Measurements from ENCODE around the gene GNG12.

The GNG12 gene

GRCh38 chr1:67791261-67791660, 42.0 kb downstream of the GNG12 start:
- H3K27me3 ChIP-seq (ENCODE audit: low read length): no peaks in the 10 kb centered on the region
- no peaks in the 10 kb centered on the region for H3K9me3 ChIP-seq (ENCODE audit: insufficient read depth, low read length)
- no peaks in the 10 kb centered on the region for H4K20me1 ChIP-seq (ENCODE audit: low read depth, low read length)
- H2AFZ ChIP-seq (ENCODE audit: low read depth, low read length, severe bottlenecking): no peak overlapping the region
- H3K36me3 ChIP-seq (ENCODE audit: low read length): no peaks in the 10 kb centered on the region
- no peaks in the 10 kb centered on the region for H3K79me2 ChIP-seq (ENCODE audit: insufficient read depth, low read length)
- no peaks in the 10 kb centered on the region for H3K9me2 ChIP-seq (replicated peaks; ENCODE audit: insufficient read depth, low read length)
- H3K4me2 ChIP-seq (ENCODE audit: low read depth, low read length, poor library complexity, severe bottlenecking): no peak overlapping the region
- H3K27ac ChIP-seq (ENCODE audit: low read depth, low read length): no peak overlapping the region
- H3K9ac ChIP-seq (ENCODE audit: low read length): no peak overlapping the region
- H3F3A ChIP-seq (ENCODE audit: insufficient read depth): no peaks in the 10 kb centered on the region
- no peak for TF ChIP-seq EZH2phosphoT487 (conservative IDR thresholded peaks at IDR 0.05; ENCODE audit: low read length)
- no peak for TF ChIP-seq CTCF (IDR thresholded peaks at IDR 0.05; ENCODE audit: insufficient read depth, low read length, poor library complexity, severe bottlenecking)
- no peak overlapping the region for H3K4me3 ChIP-seq (ENCODE audit: insufficient read depth, low read length, poor library complexity, severe bottlenecking)

- H3K27me3 ChIP-seq (ENCODE audit: low read length): no peaks in the 10 kb centered on the region
- no peak overlapping the region for H3K9ac ChIP-seq (ENCODE audit: low read length)
- H3K9me2 ChIP-seq (replicated peaks; ENCODE audit: insufficient read depth, low read length): no peaks in the 10 kb centered on the region
- no peak overlapping the region for H3K4me2 ChIP-seq (ENCODE audit: low read depth, low read length, poor library complexity, severe bottlenecking)
- no peak overlapping the region for H3K4me3 ChIP-seq (ENCODE audit: insufficient read depth, low read length, poor library complexity, severe bottlenecking)
- no peaks in the 10 kb centered on the region for H3F3A ChIP-seq (ENCODE audit: insufficient read depth)
- no peak overlapping the region for H3K27ac ChIP-seq (ENCODE audit: low read depth, low read length)
- H3K79me2 ChIP-seq (ENCODE audit: insufficient read depth, low read length): no peaks in the 10 kb centered on the region
- TF ChIP-seq EZH2phosphoT487 (conservative IDR thresholded peaks at IDR 0.05; ENCODE audit: low read length) (no peak), CTCF (IDR thresholded peaks at IDR 0.05; ENCODE audit: insufficient read depth, low read length, poor library complexity, severe bottlenecking) (no peak)
- H3K9me3 ChIP-seq (ENCODE audit: insufficient read depth, low read length): no peaks in the 10 kb centered on the region
- no peaks in the 10 kb centered on the region for H3K36me3 ChIP-seq (ENCODE audit: low read length)
- H2AFZ ChIP-seq (ENCODE audit: low read depth, low read length, severe bottlenecking): no peak overlapping the region
- H4K20me1 ChIP-seq (ENCODE audit: low read depth, low read length): no peaks in the 10 kb centered on the region
Measured at GRCh38 chr1:67790201-67790692, 43.0 kb downstream of the GNG12 start.

GRCh38 chr1:67789551-67789950, 43.7 kb downstream of the GNG12 start:
- no peak overlapping the region for H2AFZ ChIP-seq (ENCODE audit: low read depth, low read length, severe bottlenecking)
- no peaks in the 10 kb centered on the region for H3K36me3 ChIP-seq (ENCODE audit: low read length)
- H3K9me2 ChIP-seq (replicated peaks; ENCODE audit: insufficient read depth, low read length): no peaks in the 10 kb centered on the region
- no peak overlapping the region for H3K9ac ChIP-seq (ENCODE audit: low read length)
- no peaks in the 10 kb centered on the region for H3F3A ChIP-seq (ENCODE audit: insufficient read depth)
- H3K27ac ChIP-seq (ENCODE audit: low read depth, low read length): no peak overlapping the region
- no peaks in the 10 kb centered on the region for H3K79me2 ChIP-seq (ENCODE audit: insufficient read depth, low read length)
- no peaks in the 10 kb centered on the region for H3K9me3 ChIP-seq (ENCODE audit: insufficient read depth, low read length)
- no peak overlapping the region for H3K4me3 ChIP-seq (ENCODE audit: insufficient read depth, low read length, poor library complexity, severe bottlenecking)
- H3K4me2 ChIP-seq (ENCODE audit: low read depth, low read length, poor library complexity, severe bottlenecking): no peak overlapping the region
- no peaks in the 10 kb centered on the region for H3K27me3 ChIP-seq (ENCODE audit: low read length)
- no peak for TF ChIP-seq CTCF (IDR thresholded peaks at IDR 0.05; ENCODE audit: insufficient read depth, low read length, poor library complexity, severe bottlenecking)
- TF ChIP-seq EZH2phosphoT487 (conservative IDR thresholded peaks at IDR 0.05; ENCODE audit: low read length): no peak
- H4K20me1 ChIP-seq (ENCODE audit: low read depth, low read length): no peaks in the 10 kb centered on the region

All from SU-DHL-6 (cell line).